HG03280 (cell line): ENCODE results near the gene MARK3.

Experiments used
- ATAC-seq: cut with Tn5 transposase; IDR thresholded peaks from one replicate; pipeline ENCODE4 v1.9.1; 2021; ENCODE audit warnings: mild to moderate bottlenecking, moderate library complexity; ENCODE audit not compliant: unreplicated experiment

The MARK3 gene

DNA sequence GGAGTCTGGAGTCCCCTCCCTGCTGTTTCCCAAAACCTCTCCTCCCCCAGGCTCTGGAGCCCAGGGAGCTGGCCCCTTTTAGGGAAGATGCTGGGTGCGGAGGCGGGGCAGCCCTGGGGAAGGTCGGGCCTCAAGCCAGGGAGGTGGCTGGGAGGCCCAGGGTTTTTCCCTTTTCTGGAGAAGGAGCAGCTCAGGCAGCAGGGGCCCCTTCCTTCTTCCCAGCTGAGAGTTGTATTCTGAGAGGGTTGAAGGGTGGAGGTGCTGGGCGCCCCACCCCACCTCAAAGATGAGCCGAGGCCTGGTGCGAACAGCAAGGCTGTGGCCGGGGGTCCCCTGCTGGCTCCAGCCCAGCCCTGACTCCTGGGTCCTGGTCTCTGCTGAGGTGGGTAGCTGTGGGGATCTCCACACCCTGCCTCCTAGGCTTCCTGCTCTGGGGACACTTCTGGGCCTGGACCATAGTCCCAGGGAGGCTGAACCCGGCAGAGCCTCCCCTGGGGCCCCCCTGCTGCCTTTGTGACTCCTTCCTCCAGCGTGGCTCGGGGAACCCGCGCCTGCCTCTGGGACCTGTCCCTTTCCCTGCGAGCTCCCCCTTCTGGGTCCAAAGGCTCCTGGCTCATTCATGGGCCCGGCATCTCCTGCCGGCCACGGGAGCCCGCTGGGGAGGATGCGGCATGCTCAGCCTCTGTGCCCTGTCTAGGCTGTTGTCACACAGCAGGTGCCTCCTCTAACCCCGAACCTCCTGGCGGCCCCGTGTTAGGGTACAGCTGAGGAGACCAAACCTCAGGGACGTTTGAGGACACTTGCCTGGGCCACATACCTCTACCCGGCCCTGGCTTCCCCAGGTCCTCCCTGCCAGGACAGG, 148.2 kb downstream of the MARK3 start:
- ATAC-seq: no peak

DNA sequence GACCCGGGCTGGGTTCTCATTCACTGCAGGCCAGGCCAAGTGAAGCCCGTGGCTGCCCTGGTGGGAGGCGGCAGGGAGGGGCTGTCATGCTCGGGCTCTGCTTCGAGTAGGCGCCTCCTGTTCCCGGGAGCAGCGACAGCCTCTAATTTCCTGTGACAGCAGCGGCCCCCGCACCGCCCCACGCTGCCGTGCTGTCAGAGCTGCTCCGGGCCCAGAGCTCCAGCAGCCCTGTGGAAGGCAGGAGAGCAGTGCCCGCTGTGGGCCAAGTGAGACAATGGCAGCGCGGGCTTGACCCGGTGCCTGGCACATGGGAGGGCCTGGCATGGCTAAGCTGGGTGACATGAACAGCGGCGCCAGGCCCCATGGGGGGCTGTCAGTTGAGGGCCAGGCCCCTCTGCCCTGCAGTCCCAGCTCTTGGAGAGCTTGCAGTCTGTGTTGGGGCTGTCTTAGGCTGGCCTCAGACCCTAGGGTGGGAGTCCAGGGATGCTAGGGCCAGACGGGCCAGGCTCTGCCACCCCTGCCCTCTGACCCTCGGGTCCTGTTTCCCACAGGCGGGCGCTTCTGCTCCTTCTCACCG, 148.9 kb downstream of the MARK3 start:
- no peak for ATAC-seq

DNA sequence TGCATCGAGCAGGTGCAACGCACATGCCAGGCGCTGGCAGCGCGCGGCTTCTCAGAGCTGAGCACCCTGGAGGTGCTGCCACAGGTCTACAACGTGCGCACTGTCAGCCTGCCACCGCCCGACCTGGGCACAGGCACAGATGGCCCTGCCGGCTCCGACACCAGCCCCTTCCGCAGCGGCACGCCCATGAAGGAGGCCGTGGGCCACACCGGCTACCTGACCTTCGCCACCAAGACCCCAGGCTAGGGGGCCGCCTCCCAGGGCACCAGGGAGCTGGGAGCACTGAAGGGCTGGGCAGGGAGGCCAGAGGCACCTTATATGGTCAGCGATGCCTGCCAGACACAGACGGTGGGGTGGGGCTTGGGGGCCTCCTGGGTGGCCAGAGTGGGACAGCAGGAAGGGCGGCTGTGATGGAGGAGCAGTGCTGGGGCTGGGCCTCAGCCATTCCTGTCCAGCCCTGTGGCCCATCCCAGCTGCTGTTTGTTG, 149.4 kb downstream of the MARK3 start:
- no peak for ATAC-seq

- no peak for ATAC-seq
Observed at GRCh38 chr14:103535081-103535890, 150.1 kb downstream of the MARK3 start.

DNA sequence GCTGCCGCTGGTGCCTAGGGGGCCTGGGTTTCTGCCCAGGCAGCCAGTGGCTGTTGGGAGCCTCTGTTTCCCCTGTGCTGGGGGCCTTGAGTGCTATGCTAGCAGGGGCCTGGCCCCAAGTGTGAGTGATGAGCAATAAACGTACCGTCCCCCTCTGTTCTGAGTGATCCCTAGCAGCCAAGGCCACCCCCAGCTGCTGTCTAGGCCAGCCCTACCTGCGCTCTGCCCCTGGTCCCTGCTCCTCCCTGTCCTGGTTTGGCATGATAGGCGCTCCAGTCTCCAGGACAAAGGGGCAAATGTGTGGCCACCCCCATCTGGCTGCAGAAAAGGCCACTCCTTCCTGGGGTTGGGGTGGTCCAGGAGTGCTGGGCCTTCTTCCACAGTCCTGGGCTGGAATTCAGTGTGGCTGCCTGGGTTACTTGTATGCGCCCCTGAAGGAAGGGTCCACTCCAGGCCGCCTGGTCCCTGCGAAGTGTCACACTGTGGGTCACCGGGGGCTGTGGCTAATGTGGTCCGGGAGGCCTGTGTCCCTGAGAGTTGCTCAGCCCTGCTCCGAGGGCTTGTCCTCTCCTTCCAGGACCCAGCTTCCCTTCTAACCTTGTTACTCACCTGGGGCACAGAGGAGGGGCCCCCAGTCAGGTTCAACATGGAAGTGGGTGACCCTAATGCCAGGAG, 150.8 kb downstream of the MARK3 start:
- ATAC-seq: no peak

- ATAC-seq: no peak
Observed at GRCh38 chr14:103536693-103537092, 151.5 kb downstream of the MARK3 start.

DNA sequence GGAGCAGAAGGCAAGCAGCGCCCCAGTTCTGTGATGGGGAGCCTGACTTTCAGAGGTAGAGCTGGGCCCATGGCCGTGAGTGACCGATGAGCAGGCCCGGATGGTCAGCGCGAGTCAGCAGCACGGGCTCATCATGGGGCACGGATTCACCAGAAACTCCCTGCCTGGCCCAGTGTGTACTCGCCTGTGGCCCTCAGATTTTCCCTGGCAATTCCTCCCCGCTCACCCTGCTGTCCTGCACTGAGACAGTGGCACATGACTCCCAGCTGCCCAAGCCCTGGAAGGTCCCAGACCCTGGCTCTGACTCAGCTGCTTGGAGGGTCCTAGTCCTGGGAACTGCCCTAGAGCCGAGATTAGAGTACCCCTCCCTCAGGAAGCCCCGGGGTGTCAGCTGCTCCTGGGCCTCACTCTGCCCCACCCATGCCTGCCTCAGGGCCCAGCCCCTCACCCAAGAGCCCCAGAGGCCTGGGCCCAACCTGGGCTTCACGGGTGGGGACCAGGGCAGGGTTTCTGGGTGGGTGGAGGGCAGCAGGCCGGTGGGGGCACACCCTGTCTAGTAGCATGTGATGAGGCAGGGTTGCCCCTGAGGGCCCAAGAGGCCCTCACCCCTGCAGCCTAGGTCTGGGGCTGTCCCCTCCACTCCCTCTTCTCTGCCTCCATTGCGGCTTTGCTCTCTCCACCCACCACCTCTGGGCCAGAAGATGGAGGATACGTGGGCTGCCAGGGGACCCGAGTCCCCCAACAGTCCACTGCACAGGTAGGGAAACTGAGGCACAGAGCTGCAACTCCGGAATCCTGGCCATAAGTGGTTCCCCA, 152.2 kb downstream of the MARK3 start:
- no peak for ATAC-seq

DNA sequence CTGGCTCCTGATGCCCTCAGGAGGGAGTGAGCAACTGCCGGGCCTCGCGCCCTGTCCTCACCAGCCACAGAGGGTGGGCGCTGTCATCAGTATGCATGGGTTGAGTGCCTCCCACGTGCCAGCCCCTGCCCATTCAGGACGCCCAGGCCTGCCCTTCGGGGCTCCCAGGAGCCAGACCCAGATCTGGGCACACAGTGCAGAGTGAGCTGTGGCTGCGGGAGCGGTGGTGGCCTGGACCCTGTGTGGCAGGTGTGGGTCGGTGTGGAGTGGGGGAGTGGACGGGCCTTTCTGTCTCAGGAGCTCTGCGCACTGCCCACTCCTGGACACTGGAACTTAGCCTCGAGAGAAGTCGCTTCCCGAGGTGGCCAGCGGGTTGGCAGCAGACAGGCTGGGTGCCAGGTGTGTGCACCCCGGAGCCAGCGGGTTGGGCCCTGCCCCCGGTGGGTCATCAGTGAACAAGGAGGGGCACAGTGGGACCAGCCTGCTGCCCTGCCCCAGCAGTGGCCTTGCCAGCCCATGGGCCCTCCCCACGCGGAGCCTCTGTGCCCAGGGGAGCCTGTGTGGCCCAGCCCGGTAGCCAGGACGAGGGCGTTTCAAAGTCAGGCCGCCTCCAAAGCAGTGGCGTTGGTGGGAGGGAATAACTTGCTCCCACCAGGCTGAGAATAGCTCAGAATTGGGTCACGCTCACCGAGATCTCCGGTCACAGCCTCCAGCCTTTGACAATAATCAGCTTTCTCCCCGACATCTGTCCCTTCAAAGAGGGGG, 153.3 kb downstream of the MARK3 start:
- no peak for ATAC-seq

DNA sequence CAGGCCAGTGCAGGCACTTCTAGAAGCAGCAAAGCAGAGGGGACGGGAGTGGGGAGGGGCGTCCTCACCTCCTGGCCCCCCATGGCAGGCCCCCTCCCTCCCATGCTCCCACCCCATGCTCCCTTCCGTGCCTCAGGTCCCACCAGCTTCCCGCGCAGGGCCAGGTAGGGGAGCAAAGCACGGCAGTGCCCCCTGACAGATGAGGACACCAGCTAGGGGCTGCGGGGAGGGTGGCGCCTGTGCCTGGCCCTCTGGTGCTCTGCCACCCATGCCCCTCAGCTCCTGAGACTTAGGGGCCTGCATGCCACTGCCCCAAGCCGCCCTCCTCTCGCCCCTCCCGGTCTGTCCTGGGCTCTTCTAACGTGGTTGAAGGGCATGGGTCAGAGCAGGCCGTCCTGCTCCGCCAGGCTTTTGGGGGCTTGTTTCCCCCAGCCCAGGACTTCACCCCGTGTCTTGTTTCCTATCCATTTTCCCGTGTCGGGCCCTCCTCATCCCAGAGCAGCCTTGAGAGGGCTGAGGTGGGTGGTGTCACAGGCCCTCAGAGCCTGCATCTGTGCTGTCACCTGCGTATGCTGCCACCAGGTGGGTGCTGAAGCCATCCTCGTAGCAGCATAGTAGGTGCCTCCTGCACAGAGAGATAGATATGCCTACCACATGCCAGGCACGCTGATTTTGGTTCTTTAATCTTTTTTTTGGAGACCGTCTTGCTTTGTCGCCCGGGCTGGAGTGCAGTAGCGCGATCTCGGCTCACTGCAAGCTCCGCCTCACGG, 154.0 kb downstream of the MARK3 start:
- no peak for ATAC-seq

GRCh38 chr14:103540821-103541708, 155.8 kb downstream of the MARK3 start:
- no peak for ATAC-seq

DNA sequence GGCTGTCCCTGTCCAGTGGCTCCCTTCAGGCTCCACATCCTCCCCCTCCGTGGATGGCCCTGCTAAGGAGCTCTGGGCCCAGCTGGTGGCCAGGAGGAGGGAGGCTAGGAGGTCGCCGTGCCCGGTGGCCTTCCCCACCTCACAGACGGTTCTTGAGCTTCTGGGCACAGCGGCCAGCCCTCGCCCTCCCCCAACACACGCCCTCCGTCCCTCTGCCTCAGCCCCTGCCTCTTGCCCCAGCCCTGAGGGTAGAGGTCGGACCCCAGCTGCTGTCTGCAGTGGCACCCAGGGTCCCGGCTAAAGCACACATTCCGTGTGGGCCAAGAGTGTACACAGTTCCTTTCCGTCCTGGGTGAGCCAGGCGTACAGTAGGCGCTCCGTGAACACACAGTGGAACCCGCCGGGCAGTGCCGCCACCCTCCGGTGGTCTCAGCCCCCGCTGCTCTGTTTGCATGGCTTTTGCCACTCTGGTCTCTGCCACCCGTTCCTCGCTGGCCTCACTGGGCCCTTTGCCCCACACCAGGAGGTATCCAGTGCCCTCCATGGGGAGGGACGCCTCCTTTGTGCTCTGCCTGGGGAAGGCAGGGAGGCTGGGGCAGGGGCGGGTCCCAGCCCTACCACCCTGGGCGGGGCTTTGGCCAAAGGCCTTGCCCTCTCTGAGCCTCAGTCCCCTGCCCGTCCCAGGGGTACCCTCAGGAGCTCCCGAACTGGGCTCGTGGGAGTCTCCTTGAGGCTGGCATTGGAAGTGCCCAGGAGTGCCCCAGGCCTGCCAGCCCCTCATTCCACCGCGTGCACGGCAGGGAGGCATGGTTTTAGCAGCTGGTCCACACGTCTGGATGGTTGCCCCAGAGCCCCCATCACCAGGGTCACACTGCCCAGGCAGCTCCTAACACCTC, 156.7 kb downstream of the MARK3 start:
- no peak for ATAC-seq

- no peak for ATAC-seq
Observed at GRCh38 chr14:103542605-103543088, 157.4 kb downstream of the MARK3 start.

- ATAC-seq: no peak
Observed at GRCh38 chr14:103543140-103543539, 157.9 kb downstream of the MARK3 start.

- no peak for ATAC-seq
Observed at GRCh38 chr14:103543721-103544387, 158.6 kb downstream of the MARK3 start.

DNA sequence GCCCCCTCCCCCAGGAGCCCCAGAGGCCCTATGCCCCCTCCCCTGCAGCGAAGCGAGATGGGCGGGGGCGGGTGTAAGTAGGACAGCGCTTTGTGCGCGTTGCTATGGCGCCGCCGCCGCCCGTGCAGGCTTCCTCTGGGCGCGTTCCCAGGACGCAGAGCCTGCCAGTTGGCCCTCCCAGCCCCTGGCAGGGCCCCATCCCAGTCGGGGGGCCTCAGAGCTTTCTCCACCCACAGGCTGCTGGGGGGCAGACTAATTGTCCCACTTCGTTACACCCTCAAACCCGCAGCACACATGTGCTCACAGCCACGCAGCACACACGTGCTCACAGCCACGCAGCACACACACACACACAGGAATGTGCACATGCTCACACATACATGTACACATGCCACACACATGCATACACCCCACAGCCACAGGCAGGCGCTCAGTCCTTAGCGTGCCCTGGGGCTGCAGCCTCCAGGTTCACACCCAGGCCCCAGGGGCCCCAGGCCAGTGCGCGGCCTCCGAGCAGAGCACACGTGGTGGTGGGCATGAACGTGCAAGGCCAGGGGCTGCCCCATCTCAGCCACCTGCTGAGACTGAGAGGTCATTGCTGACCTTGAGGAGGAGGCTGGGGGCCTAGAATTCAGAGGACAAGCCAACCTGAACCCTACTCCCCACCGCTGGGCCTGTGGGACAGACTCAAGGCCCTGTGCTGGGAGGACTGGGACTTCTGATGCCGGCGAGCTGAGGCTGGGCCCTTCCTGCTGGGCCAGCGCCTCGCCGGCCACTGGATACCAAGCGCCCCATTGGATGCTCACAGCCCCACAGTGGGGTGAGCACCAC, 159.4 kb downstream of the MARK3 start:
- ATAC-seq: no peak
